ENCODE measurements around the gene GPR156. TPM values are rescaled to one million over a fixed set of nuclear protein-coding genes. Genes with fewer than 3 reads are reported as not detected.

GPR156 gene
- polyA plus RNA-seq, 2 of the 4 experiments (the other 2 are of a cell fraction) = 0.43 to 0.68 TPM

DNA sequence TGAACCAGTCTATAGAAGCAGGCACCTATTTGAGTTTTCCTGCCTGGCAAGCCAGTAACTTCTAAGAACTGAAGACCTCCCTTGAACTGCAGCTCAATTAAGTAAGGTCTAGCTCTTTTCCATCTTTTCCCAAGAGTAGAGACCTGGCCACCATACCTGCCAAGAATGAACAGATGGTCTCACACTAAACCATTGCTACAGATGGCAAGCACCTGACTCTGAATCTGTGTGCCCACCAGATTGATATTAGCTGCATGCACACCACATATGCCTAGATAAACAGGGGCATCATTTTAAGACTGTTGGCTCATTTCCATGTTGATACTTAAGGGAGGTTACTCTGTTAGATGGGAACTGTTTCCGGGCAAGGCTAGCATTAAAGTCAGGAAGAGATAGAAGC lies 156.0 kb downstream of the GPR156 start:
- H3K27ac ChIP-seq = no peak overlapping the region
- POLR2A ChIA-PET = no interaction called here
- H3K4me2 ChIP-seq = no peak overlapping the region
- H3K4me1 ChIP-seq = no peaks in the 10 kb centered on the region
- WGBS (ENCODE audit: missing lambda C conversion rate) = 94% methylated on average over 1 of the region's 1 CpG
- DNase-seq (ENCODE audit: low read depth in 1 of 2, low spot score in 1 of 2) = no peak
- TF ChIP-seq HEYL (CRISPR knock-in tag; IDR thresholded peaks at IDR 0.05) (no peak), FOXS1 (CRISPR knock-in tag; IDR thresholded peaks at IDR 0.05) (no peak), ESRRA (IDR thresholded peaks at IDR 0.05; ENCODE audit: borderline replicate concordance, low read length) (no peak), SMC3 (IDR thresholded peaks at IDR 0.05) (no peak), FOSL2 (IDR thresholded peaks at IDR 0.05) (no peak), FOSL2 (CRISPR knock-in tag; IDR thresholded peaks at IDR 0.05) (no peak), CHD2 (IDR thresholded peaks at IDR 0.05; ENCODE audit: low read length, partially characterized antibody) (no peak), RNF2 (IDR thresholded peaks at IDR 0.05; ENCODE audit: borderline replicate concordance, low read depth) (no peak), NR3C1 (IDR thresholded peaks at IDR 0.05) (no peak)
- no peak overlapping the region for H3K4me3 ChIP-seq
- no peaks in the 10 kb centered on the region for H3K9me3 ChIP-seq
- CTCF ChIA-PET = interaction anchor here (1.2 to 2.7 kb wide), 2 partner anchors 48 to 238 kb away, joined by 4 to 8 read pairs; no protein-coding TSS in a partner anchor
- no peak for FAIRE-seq
- no peak for ATAC-seq

- ATAC-seq (no peak), FAIRE-seq (no peak), DNase-seq (ENCODE audit: low read depth in 1 of 2, low spot score in 1 of 2) (no peak)
- TF ChIP-seq, protein P1, sequence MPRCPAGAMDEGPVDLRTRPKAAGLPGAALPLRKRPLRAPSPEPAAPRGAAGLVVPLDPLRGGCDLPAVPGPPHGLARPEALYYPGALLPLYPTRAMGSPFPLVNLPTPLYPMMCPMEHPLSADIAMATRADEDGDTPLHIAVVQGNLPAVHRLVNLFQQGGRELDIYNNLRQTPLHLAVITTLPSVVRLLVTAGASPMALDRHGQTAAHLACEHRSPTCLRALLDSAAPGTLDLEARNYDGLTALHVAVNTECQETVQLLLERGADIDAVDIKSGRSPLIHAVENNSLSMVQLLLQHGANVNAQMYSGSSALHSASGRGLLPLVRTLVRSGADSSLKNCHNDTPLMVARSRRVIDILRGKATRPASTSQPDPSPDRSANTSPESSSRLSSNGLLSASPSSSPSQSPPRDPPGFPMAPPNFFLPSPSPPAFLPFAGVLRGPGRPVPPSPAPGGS (IDR thresholded peaks at IDR 0.05) = no peak
- no peak for TF ChIP-seq JUN (IDR thresholded peaks at IDR 0.05)
- no peak for TF ChIP-seq HEYL (CRISPR knock-in tag; IDR thresholded peaks at IDR 0.05)
- TF ChIP-seq, protein P2, sequence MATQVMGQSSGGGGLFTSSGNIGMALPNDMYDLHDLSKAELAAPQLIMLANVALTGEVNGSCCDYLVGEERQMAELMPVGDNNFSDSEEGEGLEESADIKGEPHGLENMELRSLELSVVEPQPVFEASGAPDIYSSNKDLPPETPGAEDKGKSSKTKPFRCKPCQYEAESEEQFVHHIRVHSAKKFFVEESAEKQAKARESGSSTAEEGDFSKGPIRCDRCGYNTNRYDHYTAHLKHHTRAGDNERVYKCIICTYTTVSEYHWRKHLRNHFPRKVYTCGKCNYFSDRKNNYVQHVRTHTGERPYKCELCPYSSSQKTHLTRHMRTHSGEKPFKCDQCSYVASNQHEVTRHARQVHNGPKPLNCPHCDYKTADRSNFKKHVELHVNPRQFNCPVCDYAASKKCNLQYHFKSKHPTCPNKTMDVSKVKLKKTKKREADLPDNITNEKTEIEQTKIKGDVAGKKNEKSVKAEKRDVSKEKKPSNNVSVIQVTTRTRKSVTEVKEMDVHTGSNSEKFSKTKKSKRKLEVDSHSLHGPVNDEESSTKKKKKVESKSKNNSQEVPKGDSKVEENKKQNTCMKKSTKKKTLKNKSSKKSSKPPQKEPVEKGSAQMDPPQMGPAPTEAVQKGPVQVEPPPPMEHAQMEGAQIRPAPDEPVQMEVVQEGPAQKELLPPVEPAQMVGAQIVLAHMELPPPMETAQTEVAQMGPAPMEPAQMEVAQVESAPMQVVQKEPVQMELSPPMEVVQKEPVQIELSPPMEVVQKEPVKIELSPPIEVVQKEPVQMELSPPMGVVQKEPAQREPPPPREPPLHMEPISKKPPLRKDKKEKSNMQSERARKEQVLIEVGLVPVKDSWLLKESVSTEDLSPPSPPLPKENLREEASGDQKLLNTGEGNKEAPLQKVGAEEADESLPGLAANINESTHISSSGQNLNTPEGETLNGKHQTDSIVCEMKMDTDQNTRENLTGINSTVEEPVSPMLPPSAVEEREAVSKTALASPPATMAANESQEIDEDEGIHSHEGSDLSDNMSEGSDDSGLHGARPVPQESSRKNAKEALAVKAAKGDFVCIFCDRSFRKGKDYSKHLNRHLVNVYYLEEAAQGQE (IDR thresholded peaks at IDR 0.05) = no peak
- TF ChIP-seq SMC3 (IDR thresholded peaks at IDR 0.05) = no peak
- TF ChIP-seq, protein P3, sequence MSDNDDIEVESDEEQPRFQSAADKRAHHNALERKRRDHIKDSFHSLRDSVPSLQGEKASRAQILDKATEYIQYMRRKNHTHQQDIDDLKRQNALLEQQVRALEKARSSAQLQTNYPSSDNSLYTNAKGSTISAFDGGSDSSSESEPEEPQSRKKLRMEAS (IDR thresholded peaks at IDR 0.05) = no peak
- no peak for TF ChIP-seq GATA3 (IDR thresholded peaks at IDR 0.05; ENCODE audit: borderline replicate concordance)
- no peak for TF ChIP-seq CHD4 (IDR thresholded peaks at IDR 0.05; ENCODE audit: borderline replicate concordance)
- TF ChIP-seq ZNF302 (CRISPR knock-in tag; IDR thresholded peaks at IDR 0.05) = no peak
- TF ChIP-seq KDM1A (IDR thresholded peaks at IDR 0.05; ENCODE audit: low read depth) = no peak
- TF ChIP-seq RFX5 (IDR thresholded peaks at IDR 0.05) = no peak
- no peak for TF ChIP-seq NFE2L2 (conservative IDR thresholded peaks at IDR 0.05; ENCODE audit: low read length)
- TF ChIP-seq, protein P4, sequence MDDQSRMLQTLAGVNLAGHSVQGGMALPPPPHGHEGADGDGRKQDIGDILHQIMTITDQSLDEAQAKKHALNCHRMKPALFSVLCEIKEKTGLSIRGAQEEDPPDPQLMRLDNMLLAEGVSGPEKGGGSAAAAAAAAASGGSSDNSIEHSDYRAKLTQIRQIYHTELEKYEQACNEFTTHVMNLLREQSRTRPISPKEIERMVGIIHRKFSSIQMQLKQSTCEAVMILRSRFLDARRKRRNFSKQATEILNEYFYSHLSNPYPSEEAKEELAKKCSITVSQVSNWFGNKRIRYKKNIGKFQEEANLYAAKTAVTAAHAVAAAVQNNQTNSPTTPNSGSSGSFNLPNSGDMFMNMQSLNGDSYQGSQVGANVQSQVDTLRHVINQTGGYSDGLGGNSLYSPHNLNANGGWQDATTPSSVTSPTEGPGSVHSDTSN (IDR thresholded peaks at IDR 0.05) = no peak
- no peak for TF ChIP-seq E2F6 (IDR thresholded peaks at IDR 0.05; ENCODE audit: borderline replicate concordance, low read depth)
- TF ChIP-seq RARB (CRISPR knock-in tag; IDR thresholded peaks at IDR 0.05) = no peak
- no peak for TF ChIP-seq PHF8 (IDR thresholded peaks at IDR 0.05; ENCODE audit: borderline replicate concordance, low read depth)
- TF ChIP-seq FOSB (CRISPR knock-in tag; IDR thresholded peaks at IDR 0.05) = no peak
- no peak for TF ChIP-seq EHF (CRISPR knock-in tag; IDR thresholded peaks at IDR 0.05)
- no peak overlapping the region for H3K27ac ChIP-seq
- no peak overlapping the region for H3K4me3 ChIP-seq
- no peak overlapping the region for H3K4me2 ChIP-seq
- no peaks in the 10 kb centered on the region for H3K9me3 ChIP-seq
- ChIA-PET CTCF (interaction anchor here (1.0 to 1.7 kb wide), 2 partner anchors 56 to 73 kb away, joined by 3 to 4 read pairs; no protein-coding TSS in a partner anchor), POLR2A (interaction anchor here (1.3 kb wide), 1 partner anchor 30 kb away, joined by 6 read pairs; no protein-coding TSS in a partner anchor)
- H3K4me1 ChIP-seq = no peaks in the 10 kb centered on the region
Measured at GRCh38 chr3:120125992-120126391, 159.0 kb downstream of the GPR156 start.

All from A549 (cell line).